Liver (tissue), 9 donors: ENCODE results near the gene GNAI2. TPM values are rescaled to one million over a fixed set of nuclear protein-coding genes. Genes with fewer than 3 reads are reported as not detected.
A peak's percentile ranks its signal among the peaks of the same experiment; 100 is the strongest.

Experiments
- DNase-seq: peaks from one replicate; pipeline ENCODE4 v3.0.0-alpha.2; 2017; ENCODE audit warnings: low spot score
- H3K27ac ChIP-seq, 2 donors: one replicate each; pipeline ENCODE4 v1.7.0; 2013; ENCODE audit warnings: inconsistent platforms in 2 of 2, low read length in 2 of 2, control low read depth in 1 of 2, low read depth in 1 of 2, mild to moderate bottlenecking in 1 of 2
- H3K27me3 ChIP-seq, 4 donors: one replicate each; pipeline versions ENCODE4 v1.6.1 to v1.7.0; 2013; ENCODE audit warnings: low read length in 3 of 4, inconsistent platforms in 1 of 4, mild to moderate bottlenecking in 1 of 4, moderate library complexity in 1 of 4; ENCODE audit not compliant: control insufficient read depth in 4 of 4, insufficient read depth in 4 of 4
- H3K36me3 ChIP-seq, 4 donors: one replicate each; pipeline versions ENCODE4 v1.6.1 to v1.7.0; 2013; ENCODE audit warnings: low read length in 3 of 4, mild to moderate bottlenecking in 3 of 4, low read depth in 1 of 4, moderate library complexity in 1 of 4; ENCODE audit not compliant: control insufficient read depth in 4 of 4, insufficient read depth in 3 of 4
- H3K4me1 ChIP-seq, 4 donors: one replicate each; pipeline versions ENCODE4 v1.6.1 to v1.7.0; 2013; ENCODE audit warnings: low read length in 3 of 4, mild to moderate bottlenecking in 3 of 4, moderate library complexity in 1 of 4; ENCODE audit not compliant: control insufficient read depth in 4 of 4, insufficient read depth in 4 of 4
- H3K4me3 ChIP-seq, 3 donors: one replicate each; pipeline versions ENCODE4 v1.6.1 to v1.7.0; 2013; ENCODE audit warnings: low read length in 3 of 3, control low read depth in 1 of 3, low read depth in 1 of 3, mild to moderate bottlenecking in 1 of 3
- H3K9ac ChIP-seq, 2 donors: one replicate each; pipeline ENCODE4 v1.7.0; 2013; ENCODE audit warnings: low read length in 2 of 2, mild to moderate bottlenecking in 2 of 2, moderate library complexity in 2 of 2, control low read depth in 1 of 2, low read depth in 1 of 2
- H3K9me3 ChIP-seq, 4 donors: one replicate each; pipeline versions ENCODE4 v1.6.1 to v1.7.0; 2013; ENCODE audit warnings: low read length in 3 of 4; ENCODE audit not compliant: control insufficient read depth in 4 of 4
- EGR1 ChIP-seq, 2 donors: IDR thresholded peaks; 2 replicates each; pipeline ENCODE4 v1.6.1; 2016 to 2018; ENCODE audit warnings: antibody characterized with exemption in 2 of 2, low read depth in 2 of 2
- FOXA1 ChIP-seq: IDR thresholded peaks from 2 replicates; pipeline ENCODE4 v1.6.1; 2016; ENCODE audit warnings: antibody characterized with exemption
- GABPA ChIP-seq, 2 donors: IDR thresholded peaks in 1 of 2; conservative IDR thresholded peaks in 1 of 2; 2 replicates each; pipeline ENCODE4 v1.6.1; 2016; ENCODE audit warnings: antibody characterized with exemption in 2 of 2, mild to moderate bottlenecking in 1 of 2, moderate library complexity in 1 of 2
- HNF4G ChIP-seq: IDR thresholded peaks from 2 replicates; pipeline ENCODE4 v1.6.1; 2016; ENCODE audit warnings: antibody characterized with exemption
- JUND ChIP-seq, 2 donors: IDR thresholded peaks; 2 replicates each; pipeline ENCODE4 v1.6.1; 2016; ENCODE audit warnings: antibody characterized with exemption in 2 of 2
- MAX ChIP-seq: IDR thresholded peaks from 2 replicates; pipeline ENCODE4 v1.6.1; 2016; ENCODE audit warnings: antibody characterized with exemption
- NR2F2 ChIP-seq: IDR thresholded peaks from 2 replicates; pipeline ENCODE4 v1.6.1; 2016; ENCODE audit warnings: antibody characterized with exemption
- RAD21 ChIP-seq, 2 donors: IDR thresholded peaks; 2 replicates each; pipeline ENCODE4 v1.6.1; 2016; ENCODE audit warnings: antibody characterized with exemption in 2 of 2, mild to moderate bottlenecking in 2 of 2
- REST ChIP-seq: IDR thresholded peaks from 2 replicates; pipeline ENCODE4 v1.6.1; 2016; ENCODE audit warnings: antibody characterized with exemption, mild to moderate bottlenecking
- WGBS: extraction: QIAGEN DNeasy Blood & Tissue Kit; methylation state at CpG from one replicate; pipeline ENCODE4 v1.1.7; 2013; 5-methylcytosine and 5-hydroxymethylcytosine counted together
- polyA plus RNA-seq, 2 donors: library from polyadenylated mRNA; stranded (reverse) in 1 of 2; unstranded in 1 of 2; fragments of 200-250 nt in 1 of 2; fragments of >200 nt in 1 of 2; fragmentation: Nextera tagmentation in 1 of 2; extraction: Ambion mirVana in 1 of 2; gene quantifications; one replicate each; pipeline versions ENCODE4 v1.2.1 to v1.2.3, GENCODE V29; 2013 to 2015
- total RNA-seq, 2 donors: library from RNA; depleted of rRNA; stranded (reverse); fragments of >200 nt; gene quantifications; one replicate each; pipeline ENCODE4 v1.2.3, GENCODE V29; 2014
- TF ChIP-seq, protein P1 (sequence below): IDR thresholded peaks from 2 replicates; pipeline ENCODE4 v1.6.1; 2016; ENCODE audit warnings: antibody characterized with exemption
- TF ChIP-seq, protein P2 (sequence below): fragments of 150-350 bp; IDR thresholded peaks from 2 replicates; pipeline ENCODE4 v1.5.1; 2017; ENCODE audit warnings: improper control_type of control experiment, low read depth, low read length; ENCODE audit not compliant: missing input control
- donor health status: healthy.
- donor health status: healthy.
- donor health status: healthy.
- donor health status: healthy.
- donor health status: healthy.

GNAI2 gene
- total and polyA plus RNA-seq, 4 donors, result 58.3 to 86.3 (median 62.3) TPM

- Histone ChIP-seq H3K27me3 (no peaks in the 10 kb centered on the region), H3K27ac (no peak overlapping the region), H3K9me3 (no peaks in the 10 kb centered on the region), H3K4me3 (no peak overlapping the region), H3K9ac (no peak overlapping the region), H3K4me1 (peaks cover 11 to 39% (median 23%) of the 10 kb centered on the region in 4 donors), H3K36me3 (peaks cover 11 to 21% (median 15%) of the 10 kb centered on the region in 4 donors)
- DNase-seq, result no peak
- TF ChIP-seq MAX, result no peak
- 88% methylated on average over 16 of the region's 16 CpGs for WGBS
Measured at GRCh38 chr3:50258979-50259378, 23.0 kb downstream of the GNAI2 start.

DNA sequence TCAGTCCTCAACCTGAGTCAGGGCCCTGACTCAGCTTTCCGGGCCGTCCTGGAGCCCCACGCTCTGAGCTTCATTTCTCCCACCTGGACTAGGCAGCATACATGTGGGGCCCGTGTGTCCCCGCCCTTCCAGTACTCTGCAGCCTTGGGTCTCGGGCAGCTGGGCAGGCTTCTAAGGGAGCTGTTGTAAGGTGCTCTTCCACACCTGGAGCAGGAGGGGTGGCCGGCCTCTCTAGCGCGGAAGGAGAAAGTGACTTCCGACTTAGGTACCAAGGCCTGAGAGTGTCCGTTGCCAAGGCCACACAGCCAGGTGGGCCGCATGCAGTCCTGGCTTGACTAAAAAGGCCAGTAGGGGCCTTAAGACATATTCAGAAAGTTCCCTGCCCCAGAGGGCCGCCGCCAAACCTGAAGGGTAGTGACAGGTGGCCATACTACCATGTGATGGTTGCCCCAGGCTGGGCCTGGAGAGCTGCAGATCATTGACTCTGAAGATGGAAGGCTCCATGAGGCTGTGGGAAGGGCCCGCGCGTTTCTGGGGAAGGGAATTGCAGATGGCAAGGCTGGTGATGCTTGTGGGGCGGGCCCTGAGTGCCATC lies 23.5 kb downstream of the GNAI2 start:
- no peak for TF ChIP-seq RAD21 (IDR thresholded peaks at IDR 0.05)
- TF ChIP-seq REST, result no peak
- no peak for TF ChIP-seq HNF4G
- no peak for TF ChIP-seq NR2F2
- TF ChIP-seq MAX, result no peak
- no peak for TF ChIP-seq GABPA (IDR thresholded peaks at IDR 0.05 in 1 of 2, conservative IDR thresholded peaks at IDR 0.05 in 1 of 2)
- TF ChIP-seq, protein P1, sequence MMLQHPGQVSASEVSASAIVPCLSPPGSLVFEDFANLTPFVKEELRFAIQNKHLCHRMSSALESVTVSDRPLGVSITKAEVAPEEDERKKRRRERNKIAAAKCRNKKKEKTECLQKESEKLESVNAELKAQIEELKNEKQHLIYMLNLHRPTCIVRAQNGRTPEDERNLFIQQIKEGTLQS, result no peak
- H3K4me3 ChIP-seq, result no peak overlapping the region
- H3K27ac ChIP-seq, result peak overlapping the region; percentile 62 to 79
- 61% methylated on average over 18 of the region's 18 CpGs for WGBS
- no peak overlapping the region for H3K9ac ChIP-seq
- peaks cover 9 to 38% (median 17%) of the 10 kb centered on the region in 4 donors for H3K4me1 ChIP-seq
- no peaks in the 10 kb centered on the region for H3K27me3 ChIP-seq
- no peaks in the 10 kb centered on the region for H3K9me3 ChIP-seq
- H3K36me3 ChIP-seq, result peaks cover 11 to 21% (median 15%) of the 10 kb centered on the region in 4 donors
- DNase-seq, result no peak

GRCh38 chr3:50260027-50260941 lies 24.3 kb downstream of the GNAI2 start:
- peak; percentile 93 for DNase-seq
- 3% methylated on average over 70 of the region's 70 CpGs for WGBS
- H3K27me3 ChIP-seq, result no peaks in the 10 kb centered on the region
- peaks cover 5 to 31% (median 10%) of the 10 kb centered on the region in 4 donors for H3K4me1 ChIP-seq
- peak overlapping the region; percentile 29 to 64 for H3K9ac ChIP-seq
- TF ChIP-seq, protein P2, sequence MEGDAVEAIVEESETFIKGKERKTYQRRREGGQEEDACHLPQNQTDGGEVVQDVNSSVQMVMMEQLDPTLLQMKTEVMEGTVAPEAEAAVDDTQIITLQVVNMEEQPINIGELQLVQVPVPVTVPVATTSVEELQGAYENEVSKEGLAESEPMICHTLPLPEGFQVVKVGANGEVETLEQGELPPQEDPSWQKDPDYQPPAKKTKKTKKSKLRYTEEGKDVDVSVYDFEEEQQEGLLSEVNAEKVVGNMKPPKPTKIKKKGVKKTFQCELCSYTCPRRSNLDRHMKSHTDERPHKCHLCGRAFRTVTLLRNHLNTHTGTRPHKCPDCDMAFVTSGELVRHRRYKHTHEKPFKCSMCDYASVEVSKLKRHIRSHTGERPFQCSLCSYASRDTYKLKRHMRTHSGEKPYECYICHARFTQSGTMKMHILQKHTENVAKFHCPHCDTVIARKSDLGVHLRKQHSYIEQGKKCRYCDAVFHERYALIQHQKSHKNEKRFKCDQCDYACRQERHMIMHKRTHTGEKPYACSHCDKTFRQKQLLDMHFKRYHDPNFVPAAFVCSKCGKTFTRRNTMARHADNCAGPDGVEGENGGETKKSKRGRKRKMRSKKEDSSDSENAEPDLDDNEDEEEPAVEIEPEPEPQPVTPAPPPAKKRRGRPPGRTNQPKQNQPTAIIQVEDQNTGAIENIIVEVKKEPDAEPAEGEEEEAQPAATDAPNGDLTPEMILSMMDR, result peak; percentile 99
- TF ChIP-seq EGR1 (IDR thresholded peaks at IDR 0.05; ENCODE audit: low read depth in 2 of 2) (peak in 1 of 2 donors; percentile 26), FOXA1 (no peak), HNF4G (no peak), RAD21 (IDR thresholded peaks at IDR 0.05) (peak; percentile 70 to 77), GABPA (IDR thresholded peaks at IDR 0.05 in 1 of 2, conservative IDR thresholded peaks at IDR 0.05 in 1 of 2) (peak in 1 of 2 donors; percentile 29), JUND (IDR thresholded peaks at IDR 0.05) (peak in 1 of 2 donors; percentile 40), MAX (no peak)
- H3K4me3 ChIP-seq, result peak overlapping the region in 2 of 3 donors; percentile 40 to 66
- H3K36me3 ChIP-seq, result peaks cover 11 to 21% (median 15%) of the 10 kb centered on the region in 4 donors
- peak overlapping the region; percentile 79 to 88 for H3K27ac ChIP-seq
- H3K9me3 ChIP-seq, result no peaks in the 10 kb centered on the region
